NCI-H1092 treated with DMSO at 0.1 percent for 48 hours (cell line): ENCODE results near the gene LRP2.

Experiments
- DNase-seq: peaks from one replicate; lab custom pipeline; 2025; lab: John Stamatoyannopoulos, UW

Gene LRP2

GRCh38 chr2:169090133-169090820 lies 272.1 kb downstream of the LRP2 start:
- DNase-seq = no peak

GRCh38 chr2:169089182-169089581 lies 273.2 kb downstream of the LRP2 start:
- no peak for DNase-seq

- no peak for DNase-seq
These were observed 274.5 kb downstream of the LRP2 start for GRCh38 chr2:169087757-169088379.

GRCh38 chr2:169086893-169087467 lies 275.4 kb downstream of the LRP2 start:
- no peak for DNase-seq

- DNase-seq = no peak
These were observed 279.3 kb downstream of the LRP2 start for GRCh38 chr2:169082995-169083394.

- no peak for DNase-seq
These were observed 280.8 kb downstream of the LRP2 start for GRCh38 chr2:169081551-169081950.

GRCh38 chr2:169080250-169081069 lies 281.9 kb downstream of the LRP2 start:
- no peak for DNase-seq

GRCh38 chr2:169077674-169078240 lies 284.6 kb downstream of the LRP2 start:
- DNase-seq = no peak
